Measurements from ENCODE around the gene IKBIP. TPM values are rescaled to one million over a fixed set of nuclear protein-coding genes. Genes with fewer than 3 reads are reported as not detected.
"Not testable (repeated sequence)": the region's sequence is repeated elsewhere in the genome, so short reads cannot be mapped to it uniquely, and the experiment has no call there.

The IKBIP gene
- total RNA-seq, 1 donor from 2014 or later, result 22.6 TPM

GRCh38 chr12:98578821-98579220 lies 65.8 kb downstream of the IKBIP start:
- DNase-seq (ENCODE audit: low spot score), result no peak

- no peak for DNase-seq (ENCODE audit: low spot score)
These were observed 66.2 kb downstream of the IKBIP start for GRCh38 chr12:98578392-98578791.

DNA sequence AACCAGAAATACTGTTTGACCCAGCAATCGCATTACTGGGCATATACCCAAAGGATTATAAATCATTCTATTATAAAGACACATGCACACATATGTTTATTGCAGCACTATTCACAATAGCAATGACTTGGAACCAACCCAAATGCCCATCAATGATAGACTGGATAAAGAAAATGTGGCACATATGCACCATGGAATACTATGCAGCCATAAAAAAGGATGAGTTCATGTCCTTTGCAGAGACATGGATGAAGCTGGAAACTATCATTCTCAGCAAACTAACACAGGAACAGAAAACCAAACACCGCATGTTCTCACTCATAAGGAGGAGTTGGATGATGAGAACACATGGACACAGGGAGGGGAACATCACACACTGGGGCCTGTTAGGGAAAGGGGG lies 67.8 kb downstream of the IKBIP start:
- DNase-seq (ENCODE audit: low spot score), result not testable (repeated sequence)

DNA sequence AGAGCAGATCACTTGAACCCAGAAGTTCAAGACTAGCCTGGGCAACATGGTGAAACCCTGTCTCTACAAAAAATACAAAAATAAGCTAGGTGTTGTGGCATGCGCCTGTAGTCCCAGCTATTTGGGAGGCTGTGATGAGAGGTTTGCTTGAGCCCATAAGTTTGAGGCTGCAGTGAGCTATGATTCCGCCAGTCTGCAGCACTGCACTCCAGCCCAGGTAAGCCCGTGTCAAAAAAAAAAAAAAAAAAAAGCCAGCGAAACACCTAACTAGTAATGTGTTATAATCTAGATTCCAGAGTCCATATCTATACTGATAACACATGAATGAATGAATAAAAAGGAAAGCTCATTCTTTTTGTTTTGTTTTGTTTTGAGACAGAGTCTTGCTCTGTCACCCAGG lies 69.6 kb downstream of the IKBIP start:
- no peak for DNase-seq (ENCODE audit: low spot score)

Other genes with a start within 250 kb of the IKBIP start
- gene TMPO, start 129.2 kb downstream of the IKBIP start, total RNA-seq, result 21.7 TPM
- gene SLC25A3, start 51.1 kb downstream of the IKBIP start, total RNA-seq, result 437 TPM
- gene APAF1, start 502 bp upstream of the IKBIP start, total RNA-seq, result 14.6 TPM

Data from mesenteric fat pad (tissue), 1 donor.